Liver (tissue), 9 donors: ENCODE results near the gene IL18BP. TPM values are rescaled to one million over a fixed set of nuclear protein-coding genes. Genes with fewer than 3 reads are reported as not detected.

Experiments
- DNase-seq: peaks from one replicate; pipeline ENCODE4 v3.0.0-alpha.2; 2017; ENCODE audit warnings: low spot score
- H3K27ac ChIP-seq, 2 donors: one replicate each; pipeline ENCODE4 v1.7.0; 2013; ENCODE audit warnings: inconsistent platforms in 2 of 2, low read length in 2 of 2, control low read depth in 1 of 2, low read depth in 1 of 2, mild to moderate bottlenecking in 1 of 2
- H3K27me3 ChIP-seq, 4 donors: one replicate each; pipeline versions ENCODE4 v1.6.1 to v1.7.0; 2013; ENCODE audit warnings: low read length in 3 of 4, inconsistent platforms in 1 of 4, mild to moderate bottlenecking in 1 of 4, moderate library complexity in 1 of 4; ENCODE audit not compliant: control insufficient read depth in 4 of 4, insufficient read depth in 4 of 4
- H3K36me3 ChIP-seq, 4 donors: one replicate each; pipeline versions ENCODE4 v1.6.1 to v1.7.0; 2013; ENCODE audit warnings: low read length in 3 of 4, mild to moderate bottlenecking in 3 of 4, low read depth in 1 of 4, moderate library complexity in 1 of 4; ENCODE audit not compliant: control insufficient read depth in 4 of 4, insufficient read depth in 3 of 4
- H3K4me1 ChIP-seq, 4 donors: one replicate each; pipeline versions ENCODE4 v1.6.1 to v1.7.0; 2013; ENCODE audit warnings: low read length in 3 of 4, mild to moderate bottlenecking in 3 of 4, moderate library complexity in 1 of 4; ENCODE audit not compliant: control insufficient read depth in 4 of 4, insufficient read depth in 4 of 4
- H3K4me3 ChIP-seq, 3 donors: one replicate each; pipeline versions ENCODE4 v1.6.1 to v1.7.0; 2013; ENCODE audit warnings: low read length in 3 of 3, control low read depth in 1 of 3, low read depth in 1 of 3, mild to moderate bottlenecking in 1 of 3
- H3K9ac ChIP-seq, 2 donors: one replicate each; pipeline ENCODE4 v1.7.0; 2013; ENCODE audit warnings: low read length in 2 of 2, mild to moderate bottlenecking in 2 of 2, moderate library complexity in 2 of 2, control low read depth in 1 of 2, low read depth in 1 of 2
- H3K9me3 ChIP-seq, 4 donors: one replicate each; pipeline versions ENCODE4 v1.6.1 to v1.7.0; 2013; ENCODE audit warnings: low read length in 3 of 4; ENCODE audit not compliant: control insufficient read depth in 4 of 4
- ATF3 ChIP-seq: IDR thresholded peaks from 2 replicates; pipeline ENCODE4 v1.6.1; 2016; ENCODE audit warnings: antibody characterized with exemption
- EGR1 ChIP-seq, 2 donors: IDR thresholded peaks; 2 replicates each; pipeline ENCODE4 v1.6.1; 2016 to 2018; ENCODE audit warnings: antibody characterized with exemption in 2 of 2, low read depth in 2 of 2
- FOXA2 ChIP-seq: IDR thresholded peaks from 2 replicates; pipeline ENCODE4 v1.6.1; 2016; ENCODE audit warnings: antibody characterized with exemption
- GABPA ChIP-seq, 2 donors: IDR thresholded peaks in 1 of 2; conservative IDR thresholded peaks in 1 of 2; 2 replicates each; pipeline ENCODE4 v1.6.1; 2016; ENCODE audit warnings: antibody characterized with exemption in 2 of 2, mild to moderate bottlenecking in 1 of 2, moderate library complexity in 1 of 2
- HNF4A ChIP-seq, 2 donors: conservative IDR thresholded peaks; 2 replicates each; pipeline ENCODE4 v1.6.1; 2016; ENCODE audit warnings: antibody characterized with exemption in 2 of 2, mild to moderate bottlenecking in 2 of 2
- JUND ChIP-seq, 2 donors: IDR thresholded peaks; 2 replicates each; pipeline ENCODE4 v1.6.1; 2016; ENCODE audit warnings: antibody characterized with exemption in 2 of 2
- MAX ChIP-seq: IDR thresholded peaks from 2 replicates; pipeline ENCODE4 v1.6.1; 2016; ENCODE audit warnings: antibody characterized with exemption
- NR2F2 ChIP-seq: IDR thresholded peaks from 2 replicates; pipeline ENCODE4 v1.6.1; 2016; ENCODE audit warnings: antibody characterized with exemption
- RAD21 ChIP-seq, 2 donors: IDR thresholded peaks; 2 replicates each; pipeline ENCODE4 v1.6.1; 2016; ENCODE audit warnings: antibody characterized with exemption in 2 of 2, mild to moderate bottlenecking in 2 of 2
- RXRA ChIP-seq, 2 donors: IDR thresholded peaks; 2 replicates each; pipeline ENCODE4 v1.6.1; 2017 to 2018; ENCODE audit warnings: antibody characterized with exemption in 2 of 2, mild to moderate bottlenecking in 1 of 2
- SP1 ChIP-seq: IDR thresholded peaks from 2 replicates; pipeline ENCODE4 v1.6.1; 2018; ENCODE audit warnings: antibody characterized with exemption, mild to moderate bottlenecking
- TAF1 ChIP-seq: conservative IDR thresholded peaks from 2 replicates; pipeline ENCODE4 v1.6.1; 2016; ENCODE audit warnings: antibody characterized with exemption, mild to moderate bottlenecking
- WGBS: extraction: QIAGEN DNeasy Blood & Tissue Kit; methylation state at CpG from one replicate; pipeline ENCODE4 v1.1.7; 2013; 5-methylcytosine and 5-hydroxymethylcytosine counted together
- polyA plus RNA-seq, 2 donors: library from polyadenylated mRNA; stranded (reverse) in 1 of 2; unstranded in 1 of 2; fragments of 200-250 nt in 1 of 2; fragments of >200 nt in 1 of 2; fragmentation: Nextera tagmentation in 1 of 2; extraction: Ambion mirVana in 1 of 2; gene quantifications; one replicate each; pipeline versions ENCODE4 v1.2.1 to v1.2.3, GENCODE V29; 2013 to 2015
- total RNA-seq, 2 donors: library from RNA; depleted of rRNA; stranded (reverse); fragments of >200 nt; gene quantifications; one replicate each; pipeline ENCODE4 v1.2.3, GENCODE V29; 2014
- TF ChIP-seq, protein P1 (sequence below): IDR thresholded peaks from 2 replicates; pipeline ENCODE4 v1.6.1; 2016; ENCODE audit warnings: antibody characterized with exemption
- donor health status: healthy.
- donor health status: healthy.
- donor health status: healthy.
- donor health status: healthy.
- donor health status: healthy.

IL18BP gene
- total and polyA plus RNA-seq, 4 donors = 2.4 to 6.3 (median 4.3) TPM

DNA sequence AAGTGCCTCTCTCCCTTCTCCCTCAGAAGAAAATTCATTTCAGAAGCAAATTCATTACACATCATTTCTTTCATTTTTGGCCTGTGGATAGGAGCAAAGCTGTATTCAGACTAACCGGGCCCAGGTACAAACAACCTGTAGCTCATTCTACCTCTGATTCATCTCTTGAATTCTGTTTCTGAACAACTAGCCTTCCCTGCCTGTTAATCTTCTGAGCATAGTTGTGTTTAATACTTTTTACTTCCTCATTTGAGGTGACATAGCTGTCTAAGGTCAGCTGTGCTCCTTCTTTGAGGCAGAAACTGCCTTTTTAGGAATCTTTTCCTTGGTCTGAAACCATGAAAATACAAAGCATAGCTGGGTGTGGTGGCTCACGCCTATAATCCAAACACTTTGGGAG is 12.6 kb upstream of the IL18BP start:
- Histone ChIP-seq H3K9me3 (no peaks in the 10 kb centered on the region), H3K9ac (no peak overlapping the region), H3K27me3 (no peaks in the 10 kb centered on the region), H3K36me3 (peaks cover 3 to 11% (median 5%) of the 10 kb centered on the region in 4 donors), H3K4me3 (no peak overlapping the region), H3K27ac (no peak overlapping the region), H3K4me1 (no peaks in the 10 kb centered on the region)
- no peak for DNase-seq
- TF ChIP-seq SP1 (no peak), MAX (no peak), GABPA (IDR thresholded peaks at IDR 0.05 in 1 of 2, conservative IDR thresholded peaks at IDR 0.05 in 1 of 2) (no peak), TAF1 (no peak), EGR1 (IDR thresholded peaks at IDR 0.05; ENCODE audit: low read depth in 2 of 2) (no peak), FOXA2 (no peak), HNF4A (conservative IDR thresholded peaks at IDR 0.05) (no peak), JUND (IDR thresholded peaks at IDR 0.05) (no peak)
- TF ChIP-seq, protein P1, sequence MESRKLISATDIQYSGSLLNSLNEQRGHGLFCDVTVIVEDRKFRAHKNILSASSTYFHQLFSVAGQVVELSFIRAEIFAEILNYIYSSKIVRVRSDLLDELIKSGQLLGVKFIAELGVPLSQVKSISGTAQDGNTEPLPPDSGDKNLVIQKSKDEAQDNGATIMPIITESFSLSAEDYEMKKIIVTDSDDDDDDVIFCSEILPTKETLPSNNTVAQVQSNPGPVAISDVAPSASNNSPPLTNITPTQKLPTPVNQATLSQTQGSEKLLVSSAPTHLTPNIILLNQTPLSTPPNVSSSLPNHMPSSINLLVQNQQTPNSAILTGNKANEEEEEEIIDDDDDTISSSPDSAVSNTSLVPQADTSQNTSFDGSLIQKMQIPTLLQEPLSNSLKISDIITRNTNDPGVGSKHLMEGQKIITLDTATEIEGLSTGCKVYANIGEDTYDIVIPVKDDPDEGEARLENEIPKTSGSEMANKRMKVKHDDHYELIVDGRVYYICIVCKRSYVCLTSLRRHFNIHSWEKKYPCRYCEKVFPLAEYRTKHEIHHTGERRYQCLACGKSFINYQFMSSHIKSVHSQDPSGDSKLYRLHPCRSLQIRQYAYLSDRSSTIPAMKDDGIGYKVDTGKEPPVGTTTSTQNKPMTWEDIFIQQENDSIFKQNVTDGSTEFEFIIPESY = no peak
- WGBS = 89% methylated on average over 2 of the region's 2 CpGs

DNA sequence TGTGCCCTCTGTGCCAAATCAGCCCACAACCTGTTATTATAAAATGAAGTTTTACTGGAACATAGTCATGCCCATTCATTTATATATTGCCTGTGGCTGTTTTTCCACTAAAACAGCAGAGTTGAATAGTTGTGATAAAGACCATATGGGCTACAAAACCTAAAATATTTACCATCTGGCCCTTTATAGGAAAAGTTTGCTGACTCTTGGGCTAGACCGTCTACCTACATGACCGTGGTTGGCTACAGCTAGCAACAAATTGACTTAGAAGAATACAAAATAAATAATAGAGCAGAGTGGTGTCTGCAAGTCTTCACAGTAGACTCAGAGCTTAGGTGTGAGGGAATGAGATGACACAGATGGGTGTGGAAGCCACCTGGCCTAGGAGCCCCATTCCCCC is 11.2 kb upstream of the IL18BP start:
- Histone ChIP-seq H3K9ac (no peak overlapping the region), H3K4me3 (no peak overlapping the region), H3K36me3 (peaks cover 3 to 11% (median 5%) of the 10 kb centered on the region in 4 donors), H3K9me3 (no peaks in the 10 kb centered on the region), H3K27ac (no peak overlapping the region), H3K27me3 (no peaks in the 10 kb centered on the region), H3K4me1 (no peaks in the 10 kb centered on the region)
- WGBS = 45% methylated on average over 2 of the region's 2 CpGs
- no peak for TF ChIP-seq HNF4A (conservative IDR thresholded peaks at IDR 0.05)
- TF ChIP-seq ATF3 = no peak
- TF ChIP-seq NR2F2 = no peak
- no peak for TF ChIP-seq FOXA2
- no peak for TF ChIP-seq JUND (IDR thresholded peaks at IDR 0.05)
- no peak for TF ChIP-seq RXRA (IDR thresholded peaks at IDR 0.05)
- TF ChIP-seq GABPA (IDR thresholded peaks at IDR 0.05 in 1 of 2, conservative IDR thresholded peaks at IDR 0.05 in 1 of 2) = no peak
- no peak for DNase-seq

DNA sequence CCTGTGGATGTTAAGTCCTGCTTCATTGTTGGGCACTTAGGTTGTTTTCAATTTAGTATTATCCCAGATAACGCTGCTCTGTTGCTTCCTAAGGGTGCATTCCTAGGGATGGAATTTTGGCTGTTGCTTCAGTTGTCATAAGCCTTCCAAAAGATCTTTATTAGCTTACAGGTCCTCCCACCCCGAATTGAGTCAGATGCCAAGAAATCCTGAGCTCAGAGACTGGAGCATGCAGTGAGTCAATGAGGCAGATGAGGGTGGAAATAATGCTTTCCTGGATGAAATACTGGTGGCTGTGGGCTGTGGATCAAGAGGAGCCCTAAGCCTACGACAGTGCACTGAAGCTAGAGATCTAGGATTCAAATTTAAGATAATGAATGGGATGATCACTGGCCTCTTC is 10.7 kb upstream of the IL18BP start:
- no peak for DNase-seq
- Histone ChIP-seq H3K9me3 (no peaks in the 10 kb centered on the region), H3K36me3 (peaks cover 3 to 11% (median 5%) of the 10 kb centered on the region in 4 donors), H3K4me1 (no peaks in the 10 kb centered on the region), H3K27me3 (no peaks in the 10 kb centered on the region), H3K27ac (no peak overlapping the region), H3K4me3 (no peak overlapping the region), H3K9ac (no peak overlapping the region)
- TF ChIP-seq RXRA (IDR thresholded peaks at IDR 0.05) (no peak), RAD21 (IDR thresholded peaks at IDR 0.05) (no peak), TAF1 (no peak), NR2F2 (no peak)
- WGBS = 88% methylated on average over 3 of the region's 3 CpGs
